Stromal cell of bone marrow (primary cell): Measurements from ENCODE around the gene METTL15.
"Not testable (repeated sequence)": the region's sequence is repeated elsewhere in the genome, so short reads cannot be mapped to it uniquely, and the experiment has no call there.

ENCODE experiments used
- DNase-seq: peaks from one replicate; pipeline ENCODE4 v3.0.0-alpha.2; 2012; ENCODE audit warnings: low read depth

METTL15 gene

GRCh38 chr11:28110821-28111200 lies 2.6 kb downstream of the METTL15 start:
- DNase-seq = no peak

GRCh38 chr11:28114116-28114515 lies 5.9 kb downstream of the METTL15 start:
- DNase-seq = no peak

- DNase-seq = no peak
Observed at GRCh38 chr11:28114731-28115130, 6.5 kb downstream of the METTL15 start.

GRCh38 chr11:28117712-28118111 lies 9.5 kb downstream of the METTL15 start:
- no peak for DNase-seq

- DNase-seq = no peak
Observed at GRCh38 chr11:28123151-28123581, 15.0 kb downstream of the METTL15 start.

GRCh38 chr11:28132548-28132947 lies 24.4 kb downstream of the METTL15 start:
- DNase-seq = no peak

- DNase-seq = no peak
Observed at GRCh38 chr11:28133146-28133545, 25.0 kb downstream of the METTL15 start.

GRCh38 chr11:28136157-28136556 lies 28.0 kb downstream of the METTL15 start:
- not testable (repeated sequence) for DNase-seq

GRCh38 chr11:28137366-28137765 lies 29.2 kb downstream of the METTL15 start:
- no peak for DNase-seq

GRCh38 chr11:28137832-28138231 lies 29.6 kb downstream of the METTL15 start:
- no peak for DNase-seq

GRCh38 chr11:28139841-28140415 lies 31.7 kb downstream of the METTL15 start:
- DNase-seq = no peak

- DNase-seq = no peak
Observed at GRCh38 chr11:28140689-28141455, 32.7 kb downstream of the METTL15 start.

GRCh38 chr11:28142724-28143123 lies 34.5 kb downstream of the METTL15 start:
- DNase-seq = no peak

GRCh38 chr11:28144808-28145207 lies 36.6 kb downstream of the METTL15 start:
- DNase-seq = no peak

GRCh38 chr11:28146123-28146751 lies 38.0 kb downstream of the METTL15 start:
- DNase-seq = peak; percentile 64

- DNase-seq = no peak
Observed at GRCh38 chr11:28152743-28153142, 44.6 kb downstream of the METTL15 start.

GRCh38 chr11:28153586-28153985 lies 45.4 kb downstream of the METTL15 start:
- DNase-seq = no peak

GRCh38 chr11:28168718-28169117 lies 60.5 kb downstream of the METTL15 start:
- no peak for DNase-seq

- DNase-seq = no peak
Observed at GRCh38 chr11:28169816-28170215, 61.6 kb downstream of the METTL15 start.

- DNase-seq = no peak
Observed at GRCh38 chr11:28170759-28171158, 62.6 kb downstream of the METTL15 start.

GRCh38 chr11:28176351-28176750 lies 68.2 kb downstream of the METTL15 start:
- DNase-seq = no peak

GRCh38 chr11:28195449-28195848 lies 87.3 kb downstream of the METTL15 start:
- DNase-seq = no peak

- no peak for DNase-seq
Observed at GRCh38 chr11:28209906-28210305, 101.7 kb downstream of the METTL15 start.
